GM19395 (cell line): ENCODE results near the gene DNMT3A.

ENCODE experiments used
- ATAC-seq: cut with Tn5 transposase; IDR thresholded peaks from one replicate; pipeline ENCODE4 v1.9.1; 2021; ENCODE audit warnings: mild to moderate bottlenecking, moderate library complexity; ENCODE audit not compliant: unreplicated experiment

DNMT3A gene

GRCh38 chr2:25328152-25329085 is 13.3 kb downstream of the DNMT3A start:
- ATAC-seq, result no peak

- ATAC-seq, result no peak
Observed at GRCh38 chr2:25326326-25327013, 15.3 kb downstream of the DNMT3A start.

DNA sequence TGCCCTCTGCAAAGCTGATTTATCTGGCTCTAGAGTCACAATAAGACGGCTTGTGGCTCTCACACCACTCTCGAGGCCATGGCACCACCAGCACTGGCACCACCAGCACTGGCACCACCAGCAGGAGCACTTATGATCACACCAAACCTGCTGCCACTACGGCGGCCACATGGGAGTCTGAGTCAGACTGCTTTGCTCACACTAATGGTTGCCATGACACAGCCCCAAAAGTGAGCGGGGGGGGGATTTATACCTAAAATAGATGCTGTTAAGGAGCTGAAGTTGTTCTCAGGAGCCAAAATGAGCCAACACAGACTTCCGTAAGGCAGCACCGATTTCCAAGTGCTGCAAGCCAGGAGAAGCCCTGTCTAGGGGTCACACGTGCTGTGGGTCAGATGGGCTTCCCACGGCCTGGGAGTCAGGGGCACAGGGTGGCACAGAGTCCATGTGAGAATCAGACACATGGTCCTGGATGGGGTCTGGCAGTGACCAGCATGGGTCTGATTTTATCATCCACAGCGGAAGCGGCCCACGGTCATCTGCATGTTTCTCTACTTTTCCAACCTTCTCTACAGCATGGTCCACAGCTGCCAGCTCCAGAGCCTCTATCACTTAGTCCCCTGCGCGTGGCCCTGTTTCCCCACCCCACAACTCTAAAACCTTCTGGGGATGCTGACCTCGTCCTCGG is 16.7 kb downstream of the DNMT3A start:
- no peak for ATAC-seq

DNA sequence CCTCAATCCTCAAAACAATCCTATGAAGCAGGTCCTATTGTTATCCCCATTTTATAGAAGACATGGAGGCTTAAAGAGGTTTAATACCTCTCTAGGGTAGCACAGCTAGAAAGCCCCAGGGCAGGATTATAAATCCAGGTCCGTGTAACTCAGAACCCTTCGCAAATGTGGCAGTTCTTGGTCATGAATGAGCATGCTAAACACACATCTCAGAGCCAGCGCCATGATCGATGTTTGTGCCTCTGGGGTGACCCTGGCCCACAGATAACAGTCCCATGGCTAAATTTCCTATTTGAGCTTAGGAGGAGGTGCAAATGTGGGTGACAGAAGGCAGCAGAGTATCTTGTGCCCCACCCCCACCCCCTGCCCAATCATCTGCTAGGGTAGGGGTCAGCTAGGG is 17.5 kb downstream of the DNMT3A start:
- no peak for ATAC-seq

DNA sequence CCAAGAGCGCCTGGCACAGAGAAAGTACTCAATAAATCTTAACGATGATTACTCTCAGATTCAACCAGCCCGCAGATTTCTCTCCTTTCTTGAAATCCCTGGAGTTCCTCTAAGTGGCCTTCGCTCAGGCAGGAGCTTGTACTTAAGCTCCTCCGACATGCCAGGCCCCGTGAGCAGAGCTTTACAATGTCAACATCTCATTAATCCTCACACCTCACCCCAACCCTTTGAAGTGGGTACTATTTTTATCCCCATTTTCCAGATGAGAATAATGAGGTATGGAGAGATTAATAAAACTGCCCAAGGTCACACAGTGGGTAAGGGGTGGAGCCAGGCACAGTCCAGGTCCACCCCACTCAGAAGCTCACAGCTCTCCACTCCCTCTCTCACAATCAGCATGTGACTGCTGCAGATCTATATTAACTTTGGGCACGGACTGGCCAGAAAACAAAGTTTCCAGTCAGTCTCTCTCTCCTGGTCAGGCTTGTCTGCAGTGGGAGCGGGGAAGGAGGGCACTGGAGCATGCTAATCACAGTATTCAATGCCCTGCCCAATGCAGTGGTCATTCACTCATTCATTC is 18.0 kb downstream of the DNMT3A start:
- no peak for ATAC-seq

- no peak for ATAC-seq
Observed at GRCh38 chr2:25323042-25323514, 18.6 kb downstream of the DNMT3A start.

GRCh38 chr2:25322312-25322711 is 19.4 kb downstream of the DNMT3A start:
- ATAC-seq, result no peak

DNA sequence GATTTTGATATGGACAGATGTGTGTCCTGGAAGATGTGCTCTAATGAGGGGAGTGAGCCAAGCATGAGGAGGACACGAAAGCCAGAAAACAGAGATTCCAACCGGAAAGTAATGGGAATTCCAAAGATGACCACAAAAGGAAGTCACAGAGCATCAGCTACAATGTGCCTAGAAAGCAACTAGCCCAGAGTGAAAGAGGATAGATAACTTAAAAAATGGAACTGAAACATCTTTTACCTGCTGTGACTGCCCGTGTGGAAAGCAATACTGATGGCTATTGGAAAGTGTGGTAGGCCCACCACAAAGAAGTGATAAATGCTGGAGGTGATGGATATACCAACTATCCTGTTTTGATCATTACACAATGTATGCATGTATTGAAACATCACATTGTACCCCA is 21.6 kb downstream of the DNMT3A start:
- ATAC-seq, result no peak

GRCh38 chr2:25316101-25316500 is 25.6 kb downstream of the DNMT3A start:
- no peak for ATAC-seq

DNA sequence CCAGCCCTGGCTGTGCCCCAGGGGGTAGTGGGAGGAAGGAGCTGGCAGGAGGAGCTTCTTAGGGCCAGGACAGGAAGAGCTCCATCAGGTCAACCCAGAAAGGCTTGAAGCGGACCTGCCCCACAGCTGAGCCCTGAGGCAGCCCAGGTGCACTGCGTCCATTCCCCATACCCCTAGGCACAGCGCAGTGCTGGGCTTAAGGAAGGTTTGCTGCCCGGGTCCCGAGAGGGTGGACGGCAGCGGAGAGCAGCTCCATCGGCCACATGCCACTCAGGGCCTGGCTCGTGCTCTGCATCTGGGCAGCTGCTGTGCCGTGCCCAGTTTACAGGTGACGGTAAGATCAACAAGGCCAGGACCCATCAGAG is 26.4 kb downstream of the DNMT3A start:
- no peak for ATAC-seq

DNA sequence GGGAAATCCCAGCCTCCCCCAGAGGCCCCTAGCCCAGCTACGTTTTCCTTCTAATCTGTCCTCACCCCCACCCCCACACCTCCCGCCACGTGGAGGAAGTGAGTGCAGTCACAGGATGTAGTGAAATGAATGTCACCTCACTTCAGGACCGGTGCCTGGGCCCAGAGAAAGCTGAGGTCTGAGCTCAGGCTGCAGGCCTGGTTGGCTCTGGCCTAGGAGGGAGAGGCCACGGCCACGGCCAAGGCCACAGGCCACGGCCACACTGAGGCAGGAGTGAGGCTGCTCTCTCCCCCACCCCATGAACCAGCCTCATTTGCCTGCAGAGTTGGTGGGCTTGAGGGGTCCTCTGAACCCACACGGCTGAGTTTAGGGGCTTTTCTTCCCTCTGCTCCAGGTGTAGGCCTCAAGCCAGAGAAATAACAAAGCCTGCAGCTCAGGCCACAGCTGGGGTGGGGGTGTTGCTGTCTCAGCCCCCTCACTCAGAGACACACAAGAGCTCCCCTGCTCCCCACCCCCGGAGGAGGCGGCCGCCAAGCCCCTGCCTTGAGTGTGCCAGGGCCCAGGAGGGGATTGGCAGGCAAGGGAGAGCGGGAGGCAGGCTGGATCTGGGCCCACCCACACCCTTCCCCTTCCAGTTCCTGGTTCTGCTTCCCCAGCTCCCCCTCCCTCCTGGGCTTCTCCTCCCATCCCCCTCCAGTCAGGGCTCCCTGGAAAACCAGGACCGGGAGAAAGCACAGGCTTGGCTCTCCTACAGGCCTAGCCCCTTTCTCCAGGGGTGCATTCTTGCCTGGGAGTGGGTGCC is 27.0 kb downstream of the DNMT3A start:
- peak; percentile 90 for ATAC-seq

DNA sequence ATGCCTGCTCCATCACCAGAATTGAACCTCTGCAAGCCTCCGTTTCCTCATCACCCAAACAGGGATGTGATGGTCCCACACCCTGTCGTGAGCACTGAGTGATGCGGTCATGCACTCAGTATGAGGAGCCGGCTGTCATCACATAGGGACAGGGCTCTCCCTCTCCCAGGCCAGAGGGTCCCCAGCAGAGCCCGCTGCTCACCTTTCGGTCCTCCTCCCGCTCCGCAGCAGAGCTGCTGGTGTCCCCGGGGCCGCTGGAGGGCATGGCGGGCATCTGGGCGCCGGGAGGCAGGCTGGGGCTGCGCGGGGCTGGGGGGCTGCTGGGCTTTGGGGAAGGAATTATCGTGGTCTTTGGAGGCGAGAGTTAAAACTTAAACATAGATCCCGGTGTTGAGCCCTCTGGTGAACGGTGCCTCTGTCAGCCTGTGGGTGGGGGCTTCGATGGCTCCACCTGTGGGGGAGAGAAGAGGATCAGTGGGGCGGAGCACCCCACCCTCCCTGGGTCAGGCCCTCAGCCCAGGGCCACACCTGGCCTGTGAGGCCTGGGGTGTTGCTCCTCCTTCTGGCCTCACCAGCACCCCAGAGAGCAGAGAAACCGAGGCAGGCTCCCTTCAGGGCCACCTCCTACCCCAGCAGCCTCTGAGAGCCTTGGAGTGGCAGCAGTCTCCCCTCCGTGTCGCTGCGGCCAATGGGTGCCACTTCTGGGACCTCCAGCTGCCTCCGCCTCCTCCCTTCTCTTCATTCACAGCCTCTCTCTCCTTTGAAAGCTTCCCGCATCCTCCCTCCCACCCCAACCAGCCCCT is 27.8 kb downstream of the DNMT3A start:
- peak; percentile 18 for ATAC-seq

GRCh38 chr2:25312958-25313710 is 28.6 kb downstream of the DNMT3A start:
- ATAC-seq, result no peak

- no peak for ATAC-seq
Observed at GRCh38 chr2:25311865-25312575, 29.7 kb downstream of the DNMT3A start.

- no peak for ATAC-seq
Observed at GRCh38 chr2:25310965-25311864, 30.5 kb downstream of the DNMT3A start.

DNA sequence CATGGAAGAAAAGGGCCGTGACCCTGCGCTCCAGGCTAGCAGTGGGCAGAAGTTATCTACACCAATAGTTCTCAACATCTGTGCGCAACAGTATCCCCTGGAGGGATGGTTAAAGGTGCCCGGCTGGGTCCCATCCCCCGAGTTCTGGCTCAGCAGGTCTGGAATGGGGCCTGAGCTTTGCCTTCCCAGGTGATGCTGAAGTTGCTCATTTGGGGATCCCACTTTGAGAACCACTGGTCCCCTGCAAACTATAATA is 31.1 kb downstream of the DNMT3A start:
- ATAC-seq, result no peak

GRCh38 chr2:25309402-25309801 is 32.3 kb downstream of the DNMT3A start:
- no peak for ATAC-seq
